Measurements from ENCODE around the gene NIFK.

The NIFK gene

GRCh38 chr2:121754851-121755236 is 18.2 kb upstream of the NIFK start:
- Histone ChIP-seq H3K36me3 (ENCODE audit: control insufficient read depth in 2 of 2, insufficient read depth in 1 of 2, low read length in 2 of 2) (peaks cover 22 to 24% of the 10 kb centered on the region in 2 experiments), H3K4me3 (ENCODE audit: low read depth, low read length) (peak overlapping the region; percentile 90), H3K4me1 (ENCODE audit: control insufficient read depth, insufficient read depth, low read length) (no peaks in the 10 kb centered on the region), H3K27ac (ENCODE audit: extremely low read depth, low read depth, low read length) (no peak overlapping the region), H3K9me3 (ENCODE audit: control insufficient read depth, insufficient read depth, low read depth, low read length) (no peaks in the 10 kb centered on the region)
- no peak for TF ChIP-seq ZNF76 (tag by site-specific recombination; IDR thresholded peaks at IDR 0.05; ENCODE audit: borderline replicate concordance, low read depth)
- TF ChIP-seq ZBTB48 (tag by site-specific recombination; IDR thresholded peaks at IDR 0.05), result no peak
- TF ChIP-seq YY1 (tag by site-specific recombination; IDR thresholded peaks at IDR 0.05), result no peak
- ChIA-PET CTCF (no interaction called here), POLR2A (interaction anchor here (1.6 to 1.7 kb wide), 2 partner anchors 18 to 105 kb away, joined by 4 to 7 read pairs; partner anchors contain the start of genes CLASP1 and NIFK)

- H3K27ac ChIP-seq (ENCODE audit: extremely low read depth, low read depth, low read length), result no peak overlapping the region
- POLR2A ChIA-PET, result interaction anchor here (1.5 kb wide), 1 partner anchor 11 kb away, joined by 3 read pairs; the partner anchor contains the start of gene NIFK
- CTCF ChIA-PET, result interaction anchor here (0.8 to 1.6 kb wide), 6 partner anchors 163 to 663 kb away, joined by 3 to 5 read pairs (median 3); no protein-coding TSS in a partner anchor
- H3K9me3 ChIP-seq (ENCODE audit: control insufficient read depth, insufficient read depth, low read depth, low read length), result no peaks in the 10 kb centered on the region
- TF ChIP-seq SETDB1 (IDR thresholded peaks at IDR 0.05; ENCODE audit: insufficient read length, low read length) (peak; percentile 27), ZNF10 (tag by site-specific recombination; IDR thresholded peaks at IDR 0.05) (no peak), ZSCAN4 (tag by site-specific recombination; IDR thresholded peaks at IDR 0.05) (no peak), ZNF571 (tag by site-specific recombination; IDR thresholded peaks at IDR 0.05) (no peak), ZNF626 (tag by site-specific recombination; IDR thresholded peaks at IDR 0.05) (no peak), ZNF658 (tag by site-specific recombination; IDR thresholded peaks at IDR 0.05) (no peak), ZNF521 (tag by site-specific recombination; IDR thresholded peaks at IDR 0.05) (no peak), ZNF654 (tag by site-specific recombination; IDR thresholded peaks at IDR 0.05; ENCODE audit: low read depth) (peak; percentile 60)
- H3K4me1 ChIP-seq (ENCODE audit: control insufficient read depth, insufficient read depth, low read length), result no peaks in the 10 kb centered on the region
- no peak overlapping the region for H3K4me3 ChIP-seq (ENCODE audit: low read depth, low read length)
- H3K36me3 ChIP-seq (ENCODE audit: control insufficient read depth in 2 of 2, insufficient read depth in 1 of 2, low read length in 2 of 2), result no peaks in the 10 kb centered on the region
Observed at GRCh38 chr2:121748202-121748601, 11.5 kb upstream of the NIFK start.

GRCh38 chr2:121746071-121746578 is 9.4 kb upstream of the NIFK start:
- CTCF ChIA-PET, result no interaction called here

DNA sequence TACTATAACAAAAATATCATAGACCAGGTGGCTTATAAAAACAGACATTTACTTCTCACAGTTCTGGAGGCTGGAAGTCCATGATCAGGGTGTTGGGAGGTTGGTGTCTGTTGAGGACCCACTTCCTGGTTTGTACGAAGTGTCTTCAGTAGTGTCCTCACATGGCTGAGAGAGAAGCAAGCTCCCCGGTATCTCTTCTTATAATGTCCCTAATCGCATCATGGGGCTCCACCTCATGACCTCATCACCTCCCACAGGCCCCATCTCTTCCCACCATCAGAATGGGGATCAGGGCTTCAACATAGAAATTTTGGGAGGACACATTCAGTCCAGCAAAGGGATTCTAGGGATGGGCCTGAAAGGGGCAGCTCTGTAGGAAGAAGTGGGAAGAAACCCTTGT is 4.8 kb upstream of the NIFK start:
- TF ChIP-seq BCL11B (tag by site-specific recombination; IDR thresholded peaks at IDR 0.05; ENCODE audit: low read depth) (no peak), ZNF670 (tag by site-specific recombination; IDR thresholded peaks at IDR 0.05; ENCODE audit: low read depth) (no peak), ZNF423 (tag by site-specific recombination; IDR thresholded peaks at IDR 0.05) (no peak), ZNF561 (tag by site-specific recombination; IDR thresholded peaks at IDR 0.05; ENCODE audit: borderline replicate concordance) (no peak), ZNF292 (tag by site-specific recombination; IDR thresholded peaks at IDR 0.05; ENCODE audit: borderline replicate concordance, low read depth) (no peak), ZNF549 (tag by site-specific recombination; IDR thresholded peaks at IDR 0.05) (no peak), ZNF366 (tag by site-specific recombination; conservative IDR thresholded peaks at IDR 0.05) (no peak), SP7 (tag by site-specific recombination; IDR thresholded peaks at IDR 0.05) (no peak), ZNF664 (tag by site-specific recombination; IDR thresholded peaks at IDR 0.05) (no peak), ZNF76 (tag by site-specific recombination; IDR thresholded peaks at IDR 0.05; ENCODE audit: borderline replicate concordance, low read depth) (no peak), ZNF658 (tag by site-specific recombination; IDR thresholded peaks at IDR 0.05) (no peak), SP3 (tag by site-specific recombination; IDR thresholded peaks at IDR 0.05) (no peak), ZNF211 (tag by site-specific recombination; IDR thresholded peaks at IDR 0.05; ENCODE audit: low read depth) (no peak)
- TF ChIP-seq, protein P1, sequence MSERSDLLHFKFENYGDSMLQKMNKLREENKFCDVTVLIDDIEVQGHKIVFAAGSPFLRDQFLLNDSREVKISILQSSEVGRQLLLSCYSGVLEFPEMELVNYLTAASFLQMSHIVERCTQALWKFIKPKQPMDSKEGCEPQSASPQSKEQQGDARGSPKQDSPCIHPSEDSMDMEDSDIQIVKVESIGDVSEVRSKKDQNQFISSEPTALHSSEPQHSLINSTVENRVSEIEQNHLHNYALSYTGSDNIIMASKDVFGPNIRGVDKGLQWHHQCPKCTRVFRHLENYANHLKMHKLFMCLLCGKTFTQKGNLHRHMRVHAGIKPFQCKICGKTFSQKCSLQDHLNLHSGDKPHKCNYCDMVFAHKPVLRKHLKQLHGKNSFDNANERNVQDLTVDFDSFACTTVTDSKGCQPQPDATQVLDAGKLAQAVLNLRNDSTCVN (tag by site-specific recombination; optimal IDR thresholded peaks at IDR 0.05), result no peak
- Histone ChIP-seq H3K4me3 (ENCODE audit: low read depth, low read length) (no peak overlapping the region), H3K4me1 (ENCODE audit: control insufficient read depth, insufficient read depth, low read length) (no peaks in the 10 kb centered on the region), H3K36me3 (ENCODE audit: control insufficient read depth in 2 of 2, insufficient read depth in 1 of 2, low read length in 2 of 2) (no peaks in the 10 kb centered on the region), H3K27ac (ENCODE audit: extremely low read depth, low read depth, low read length) (no peak overlapping the region), H3K9me3 (ENCODE audit: control insufficient read depth, insufficient read depth, low read depth, low read length) (no peaks in the 10 kb centered on the region)
- POLR2A ChIA-PET, result no interaction called here
- CTCF ChIA-PET, result no interaction called here

More at GRCh38 chr2:121746071-121746578, 9.4 kb upstream of the NIFK start:
- Histone ChIP-seq H3K4me3 (ENCODE audit: low read depth, low read length) (no peak overlapping the region), H3K9me3 (ENCODE audit: control insufficient read depth, insufficient read depth, low read depth, low read length) (no peaks in the 10 kb centered on the region), H3K4me1 (ENCODE audit: control insufficient read depth, insufficient read depth, low read length) (no peaks in the 10 kb centered on the region), H3K27ac (ENCODE audit: extremely low read depth, low read depth, low read length) (no peak overlapping the region), H3K36me3 (ENCODE audit: control insufficient read depth in 2 of 2, insufficient read depth in 1 of 2, low read length in 2 of 2) (no peaks in the 10 kb centered on the region)
- TF ChIP-seq ZFP41 (tag by site-specific recombination; IDR thresholded peaks at IDR 0.05; ENCODE audit: borderline replicate concordance) (no peak), ZNF366 (tag by site-specific recombination; conservative IDR thresholded peaks at IDR 0.05) (no peak), TRIM28 (IDR thresholded peaks at IDR 0.05; ENCODE audit: borderline replicate concordance, low read length) (no peak), ZNF214 (tag by site-specific recombination; IDR thresholded peaks at IDR 0.05; ENCODE audit: borderline replicate concordance) (no peak)
- TF ChIP-seq, protein P2, sequence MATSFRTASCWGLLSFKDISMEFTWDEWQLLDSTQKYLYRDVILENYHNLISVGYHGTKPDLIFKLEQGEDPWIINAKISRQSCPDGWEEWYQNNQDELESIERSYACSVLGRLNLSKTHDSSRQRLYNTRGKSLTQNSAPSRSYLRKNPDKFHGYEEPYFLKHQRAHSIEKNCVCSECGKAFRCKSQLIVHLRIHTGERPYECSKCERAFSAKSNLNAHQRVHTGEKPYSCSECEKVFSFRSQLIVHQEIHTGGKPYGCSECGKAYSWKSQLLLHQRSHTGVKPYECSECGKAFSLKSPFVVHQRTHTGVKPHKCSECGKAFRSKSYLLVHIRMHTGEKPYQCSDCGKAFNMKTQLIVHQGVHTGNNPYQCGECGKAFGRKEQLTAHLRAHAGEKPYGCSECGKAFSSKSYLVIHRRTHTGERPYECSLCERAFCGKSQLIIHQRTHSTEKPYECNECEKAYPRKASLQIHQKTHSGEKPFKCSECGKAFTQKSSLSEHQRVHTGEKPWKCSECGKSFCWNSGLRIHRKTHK (tag by site-specific recombination; IDR thresholded peaks at IDR 0.05), result no peak
- POLR2A ChIA-PET, result no interaction called here

Data from HEK293 (cell line).